Measurements from ENCODE around the gene DCX.

DNA sequence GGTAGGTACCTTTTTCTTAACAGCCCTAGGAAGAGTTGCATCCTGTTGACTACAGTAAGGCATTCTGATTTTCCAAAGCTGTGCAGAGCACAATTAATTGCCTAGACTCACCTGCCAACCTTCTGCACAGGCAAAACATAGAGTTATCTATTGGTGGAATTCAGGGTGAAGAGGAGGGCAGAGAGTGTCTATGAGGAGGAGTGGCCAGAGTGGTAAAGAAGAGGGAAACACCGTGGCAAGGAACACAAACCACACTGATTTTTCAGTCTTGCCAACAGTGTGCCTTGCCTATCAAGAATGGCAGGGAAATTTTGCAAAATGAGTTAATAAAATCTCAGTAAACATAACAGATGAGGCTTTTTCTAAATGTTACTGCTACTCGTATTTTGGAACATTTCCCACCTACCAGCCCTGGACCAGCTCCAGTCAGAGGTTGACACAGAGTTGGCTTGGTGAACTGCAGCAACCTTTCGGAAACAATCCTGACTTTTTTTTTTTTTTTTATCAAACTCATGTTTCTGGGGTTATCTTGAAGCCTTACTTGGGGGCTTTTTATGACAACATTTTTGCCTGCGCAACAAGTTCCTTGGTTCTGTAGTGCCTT is 73.8 kb downstream of the DCX start:
- TF ChIP-seq EZH2 (IDR thresholded peaks at IDR 0.05; ENCODE audit: low read length, missing control alignments), result no peak
- TF ChIP-seq, protein P1, sequence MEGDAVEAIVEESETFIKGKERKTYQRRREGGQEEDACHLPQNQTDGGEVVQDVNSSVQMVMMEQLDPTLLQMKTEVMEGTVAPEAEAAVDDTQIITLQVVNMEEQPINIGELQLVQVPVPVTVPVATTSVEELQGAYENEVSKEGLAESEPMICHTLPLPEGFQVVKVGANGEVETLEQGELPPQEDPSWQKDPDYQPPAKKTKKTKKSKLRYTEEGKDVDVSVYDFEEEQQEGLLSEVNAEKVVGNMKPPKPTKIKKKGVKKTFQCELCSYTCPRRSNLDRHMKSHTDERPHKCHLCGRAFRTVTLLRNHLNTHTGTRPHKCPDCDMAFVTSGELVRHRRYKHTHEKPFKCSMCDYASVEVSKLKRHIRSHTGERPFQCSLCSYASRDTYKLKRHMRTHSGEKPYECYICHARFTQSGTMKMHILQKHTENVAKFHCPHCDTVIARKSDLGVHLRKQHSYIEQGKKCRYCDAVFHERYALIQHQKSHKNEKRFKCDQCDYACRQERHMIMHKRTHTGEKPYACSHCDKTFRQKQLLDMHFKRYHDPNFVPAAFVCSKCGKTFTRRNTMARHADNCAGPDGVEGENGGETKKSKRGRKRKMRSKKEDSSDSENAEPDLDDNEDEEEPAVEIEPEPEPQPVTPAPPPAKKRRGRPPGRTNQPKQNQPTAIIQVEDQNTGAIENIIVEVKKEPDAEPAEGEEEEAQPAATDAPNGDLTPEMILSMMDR (conservative IDR thresholded peaks at IDR 0.05 in 1 of 2, IDR thresholded peaks at IDR 0.05 in 1 of 2; ENCODE audit: low read depth in 1 of 2, low read length in 2 of 2), result no peak
